ENCODE data around the gene ANK2.
A peak's percentile ranks its signal among the peaks of the same experiment; 100 is the strongest.

Gene ANK2

DNA sequence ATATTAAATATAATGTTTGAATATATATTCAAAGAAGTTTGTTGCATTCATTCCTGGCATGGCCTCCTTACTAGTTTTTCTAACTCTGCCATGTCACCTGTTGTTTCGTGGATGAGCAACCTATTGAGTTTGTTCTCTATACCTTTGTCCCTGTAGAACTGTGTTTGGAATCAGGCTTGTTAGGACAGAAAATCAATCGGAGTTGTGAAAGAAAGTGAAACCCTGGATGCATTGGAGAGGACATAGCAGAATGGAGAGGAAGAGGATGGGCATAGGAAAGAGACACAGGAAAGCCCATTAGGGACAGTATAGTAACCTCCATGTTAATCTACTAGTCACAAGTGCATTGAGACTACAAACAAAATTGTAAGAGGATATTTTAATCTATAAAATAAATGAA, 31.2 kb downstream of the ANK2 start:
- no peak overlapping the region for H3K4me3 ChIP-seq (ENCODE audit: insufficient read depth, low read depth, low read length)
- H3K36me3 ChIP-seq (ENCODE audit: control insufficient read depth, insufficient read depth, low read length), result no peaks in the 10 kb centered on the region
- WGBS, 2 experiments, result 95 to 96% methylated on average over 2 of the region's 2 CpGs
- H3K4me1 ChIP-seq (ENCODE audit: control insufficient read depth, insufficient read depth, low read length), result no peaks in the 10 kb centered on the region
- H3K27me3 ChIP-seq (ENCODE audit: control insufficient read depth, insufficient read depth, low read length, poor library complexity, severe bottlenecking), result no peaks in the 10 kb centered on the region
- H3K27ac ChIP-seq (ENCODE audit: insufficient read depth, low read depth, low read length, poor library complexity, severe bottlenecking), result no peak overlapping the region
- no peaks in the 10 kb centered on the region for H3K9me3 ChIP-seq (ENCODE audit: control insufficient read depth, low read length)

GRCh38 chr4:113083346-113083745, 33.9 kb downstream of the ANK2 start:
- Histone ChIP-seq H3K9me3 (ENCODE audit: control insufficient read depth, low read length) (no peaks in the 10 kb centered on the region), H3K4me3 (ENCODE audit: insufficient read depth, low read depth, low read length) (no peak overlapping the region), H3K27me3 (ENCODE audit: control insufficient read depth, insufficient read depth, low read length, poor library complexity, severe bottlenecking) (no peaks in the 10 kb centered on the region), H3K4me1 (ENCODE audit: control insufficient read depth, insufficient read depth, low read length) (no peaks in the 10 kb centered on the region), H3K27ac (ENCODE audit: insufficient read depth, low read depth, low read length, poor library complexity, severe bottlenecking) (no peak overlapping the region), H3K36me3 (ENCODE audit: control insufficient read depth, insufficient read depth, low read length) (no peaks in the 10 kb centered on the region)
- 84 to 87% methylated on average over 1 of the region's 1 CpG for WGBS, 2 experiments

GRCh38 chr4:113086172-113086695, 36.8 kb downstream of the ANK2 start:
- H3K9me3 ChIP-seq (ENCODE audit: control insufficient read depth, low read length), result no peaks in the 10 kb centered on the region
- H3K27ac ChIP-seq (ENCODE audit: insufficient read depth, low read depth, low read length, poor library complexity, severe bottlenecking), result no peak overlapping the region
- no peak overlapping the region for H3K4me3 ChIP-seq (ENCODE audit: insufficient read depth, low read depth, low read length)
- 82 to 83% methylated on average over 2 of the region's 2 CpGs for WGBS, 2 experiments
- H3K27me3 ChIP-seq (ENCODE audit: control insufficient read depth, insufficient read depth, low read length, poor library complexity, severe bottlenecking), result no peaks in the 10 kb centered on the region
- no peaks in the 10 kb centered on the region for H3K36me3 ChIP-seq (ENCODE audit: control insufficient read depth, insufficient read depth, low read length)
- no peaks in the 10 kb centered on the region for H3K4me1 ChIP-seq (ENCODE audit: control insufficient read depth, insufficient read depth, low read length)

GRCh38 chr4:113088050-113088449, 38.6 kb downstream of the ANK2 start:
- Histone ChIP-seq H3K27me3 (ENCODE audit: control insufficient read depth, insufficient read depth, low read length, poor library complexity, severe bottlenecking) (no peaks in the 10 kb centered on the region), H3K27ac (ENCODE audit: insufficient read depth, low read depth, low read length, poor library complexity, severe bottlenecking) (no peak overlapping the region), H3K9me3 (ENCODE audit: control insufficient read depth, low read length) (no peaks in the 10 kb centered on the region), H3K4me3 (ENCODE audit: insufficient read depth, low read depth, low read length) (no peak overlapping the region), H3K36me3 (ENCODE audit: control insufficient read depth, insufficient read depth, low read length) (no peaks in the 10 kb centered on the region), H3K4me1 (ENCODE audit: control insufficient read depth, insufficient read depth, low read length) (no peaks in the 10 kb centered on the region)
- 100% methylated on average over 1 of the region's 1 CpG for WGBS, 2 experiments

GRCh38 chr4:113090954-113091353, 41.5 kb downstream of the ANK2 start:
- H3K27me3 ChIP-seq (ENCODE audit: control insufficient read depth, insufficient read depth, low read length, poor library complexity, severe bottlenecking), result no peaks in the 10 kb centered on the region
- H3K27ac ChIP-seq (ENCODE audit: insufficient read depth, low read depth, low read length, poor library complexity, severe bottlenecking), result no peak overlapping the region
- H3K4me3 ChIP-seq (ENCODE audit: insufficient read depth, low read depth, low read length), result no peak overlapping the region
- no peaks in the 10 kb centered on the region for H3K36me3 ChIP-seq (ENCODE audit: control insufficient read depth, insufficient read depth, low read length)
- H3K9me3 ChIP-seq (ENCODE audit: control insufficient read depth, low read length), result no peaks in the 10 kb centered on the region
- H3K4me1 ChIP-seq (ENCODE audit: control insufficient read depth, insufficient read depth, low read length), result no peaks in the 10 kb centered on the region

DNA sequence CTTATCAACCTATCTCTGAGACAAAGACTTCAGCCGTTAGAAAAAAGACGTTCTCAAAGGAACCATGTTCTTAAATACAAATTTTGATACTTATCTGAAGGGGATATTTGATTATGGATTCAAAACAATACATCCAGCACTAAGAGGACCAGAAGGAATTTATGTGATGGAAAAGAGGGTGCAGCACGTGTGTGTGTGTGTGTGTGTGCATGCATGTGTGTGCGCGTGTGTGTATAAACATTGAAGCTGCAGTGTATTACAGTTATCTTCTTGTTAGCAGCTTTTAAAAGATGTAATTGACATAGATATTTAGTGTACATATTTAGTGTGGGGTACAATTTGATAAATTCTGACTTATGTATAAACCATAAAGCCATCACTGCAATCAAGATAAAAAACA, 44.9 kb downstream of the ANK2 start:
- H3K36me3 ChIP-seq (ENCODE audit: control insufficient read depth, insufficient read depth, low read length), result no peaks in the 10 kb centered on the region
- H3K4me1 ChIP-seq (ENCODE audit: control insufficient read depth, insufficient read depth, low read length), result no peaks in the 10 kb centered on the region
- no peaks in the 10 kb centered on the region for H3K9me3 ChIP-seq (ENCODE audit: control insufficient read depth, low read length)
- WGBS, 2 experiments, result 68 to 86% methylated on average over 4 to 5 of the region's 5 CpGs
- H3K4me3 ChIP-seq (ENCODE audit: insufficient read depth, low read depth, low read length), result no peak overlapping the region
- no peaks in the 10 kb centered on the region for H3K27me3 ChIP-seq (ENCODE audit: control insufficient read depth, insufficient read depth, low read length, poor library complexity, severe bottlenecking)
- no peak overlapping the region for H3K27ac ChIP-seq (ENCODE audit: insufficient read depth, low read depth, low read length, poor library complexity, severe bottlenecking)

DNA sequence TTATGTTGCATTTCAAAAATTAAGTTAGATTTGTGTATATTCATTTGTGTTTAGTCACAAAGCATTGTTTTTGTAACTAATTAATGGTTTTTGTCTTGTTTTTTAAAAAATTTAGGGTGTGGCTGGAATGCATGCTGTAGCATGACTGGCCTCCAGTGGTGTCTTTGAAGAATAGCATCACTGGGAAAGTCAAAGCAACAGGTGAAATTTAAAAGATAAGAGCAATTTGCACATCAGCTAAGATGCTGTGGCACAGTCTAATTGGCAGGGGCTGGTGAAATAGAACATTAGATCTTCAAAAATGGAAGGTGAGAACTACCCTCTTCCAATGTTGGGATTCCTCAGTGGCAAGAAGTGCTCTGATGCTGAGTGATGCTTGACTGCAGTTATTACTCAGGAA, 45.3 kb downstream of the ANK2 start:
- H3K4me1 ChIP-seq (ENCODE audit: control insufficient read depth, insufficient read depth, low read length), result no peaks in the 10 kb centered on the region
- no peaks in the 10 kb centered on the region for H3K36me3 ChIP-seq (ENCODE audit: control insufficient read depth, insufficient read depth, low read length)
- no peak overlapping the region for H3K27ac ChIP-seq (ENCODE audit: insufficient read depth, low read depth, low read length, poor library complexity, severe bottlenecking)
- H3K27me3 ChIP-seq (ENCODE audit: control insufficient read depth, insufficient read depth, low read length, poor library complexity, severe bottlenecking), result no peaks in the 10 kb centered on the region
- no peaks in the 10 kb centered on the region for H3K9me3 ChIP-seq (ENCODE audit: control insufficient read depth, low read length)
- H3K4me3 ChIP-seq (ENCODE audit: insufficient read depth, low read depth, low read length), result no peak overlapping the region

DNA sequence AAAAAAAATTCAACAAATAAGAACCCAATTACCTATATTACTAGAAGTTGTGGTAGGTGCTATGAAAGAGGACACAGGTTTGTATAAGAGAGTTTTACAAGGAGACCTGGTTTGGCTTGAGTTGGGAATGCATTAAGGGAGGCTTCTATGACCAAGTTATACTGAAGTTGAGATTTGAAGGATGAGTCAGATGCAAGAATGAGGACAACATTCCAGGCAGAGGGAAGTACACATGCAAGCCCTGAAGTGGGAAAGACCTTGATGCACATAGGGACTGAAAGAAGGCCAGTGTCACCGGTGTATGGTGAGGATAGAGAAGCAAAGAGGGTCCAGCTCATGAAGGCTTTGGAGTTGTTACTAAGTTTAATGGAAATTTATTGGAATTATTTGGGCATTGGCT, 52.2 kb downstream of the ANK2 start:
- WGBS, 2 experiments, result 94 to 100% methylated on average over 1 of the region's 1 CpG
- Histone ChIP-seq H3K27ac (ENCODE audit: insufficient read depth, low read depth, low read length, poor library complexity, severe bottlenecking) (no peak overlapping the region), H3K4me3 (ENCODE audit: insufficient read depth, low read depth, low read length) (no peak overlapping the region), H3K36me3 (ENCODE audit: control insufficient read depth, insufficient read depth, low read length) (no peaks in the 10 kb centered on the region), H3K4me1 (ENCODE audit: control insufficient read depth, insufficient read depth, low read length) (no peaks in the 10 kb centered on the region), H3K27me3 (ENCODE audit: control insufficient read depth, insufficient read depth, low read length, poor library complexity, severe bottlenecking) (no peaks in the 10 kb centered on the region), H3K9me3 (ENCODE audit: control insufficient read depth, low read length) (no peaks in the 10 kb centered on the region)

DNA sequence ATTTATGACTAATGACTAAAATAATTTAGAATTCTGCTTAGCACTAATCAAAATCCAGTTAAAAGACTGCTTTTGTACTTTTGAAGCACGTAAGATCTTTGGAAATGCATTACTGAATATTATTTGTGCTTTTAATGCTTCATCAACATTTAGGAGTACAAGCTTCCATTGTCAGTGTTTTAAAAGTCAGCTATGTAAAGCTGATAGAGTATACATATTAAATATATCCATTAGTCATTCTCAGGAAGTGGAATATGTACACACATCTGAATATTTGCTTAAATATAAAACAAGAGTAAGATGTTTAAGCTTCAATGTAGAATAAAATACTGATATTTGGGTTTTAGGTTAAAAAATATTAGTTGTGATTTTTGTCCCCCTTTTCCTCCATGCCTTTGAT, 54.1 kb downstream of the ANK2 start:
- Histone ChIP-seq H3K36me3 (ENCODE audit: control insufficient read depth, insufficient read depth, low read length) (no peaks in the 10 kb centered on the region), H3K27me3 (ENCODE audit: control insufficient read depth, insufficient read depth, low read length, poor library complexity, severe bottlenecking) (no peaks in the 10 kb centered on the region), H3K4me1 (ENCODE audit: control insufficient read depth, insufficient read depth, low read length) (no peaks in the 10 kb centered on the region), H3K4me3 (ENCODE audit: insufficient read depth, low read depth, low read length) (no peak overlapping the region), H3K27ac (ENCODE audit: insufficient read depth, low read depth, low read length, poor library complexity, severe bottlenecking) (no peak overlapping the region), H3K9me3 (ENCODE audit: control insufficient read depth, low read length) (no peaks in the 10 kb centered on the region)
- WGBS, 2 experiments, result 100% methylated on average over 1 of the region's 1 CpG; no CpG with 5 or more reads in 1 of the 2 experiments

GRCh38 chr4:113106108-113106507, 56.7 kb downstream of the ANK2 start:
- Histone ChIP-seq H3K4me3 (ENCODE audit: insufficient read depth, low read depth, low read length) (no peak overlapping the region), H3K4me1 (ENCODE audit: control insufficient read depth, insufficient read depth, low read length) (no peaks in the 10 kb centered on the region), H3K27ac (ENCODE audit: insufficient read depth, low read depth, low read length, poor library complexity, severe bottlenecking) (no peak overlapping the region), H3K9me3 (ENCODE audit: control insufficient read depth, low read length) (no peaks in the 10 kb centered on the region), H3K36me3 (ENCODE audit: control insufficient read depth, insufficient read depth, low read length) (no peaks in the 10 kb centered on the region), H3K27me3 (ENCODE audit: control insufficient read depth, insufficient read depth, low read length, poor library complexity, severe bottlenecking) (no peaks in the 10 kb centered on the region)

- Histone ChIP-seq H3K36me3 (ENCODE audit: control insufficient read depth, insufficient read depth, low read length) (no peaks in the 10 kb centered on the region), H3K9me3 (ENCODE audit: control insufficient read depth, low read length) (no peaks in the 10 kb centered on the region), H3K4me1 (ENCODE audit: control insufficient read depth, insufficient read depth, low read length) (peaks cover 13% of the 10 kb centered on the region), H3K27me3 (ENCODE audit: control insufficient read depth, insufficient read depth, low read length, poor library complexity, severe bottlenecking) (no peaks in the 10 kb centered on the region), H3K4me3 (ENCODE audit: insufficient read depth, low read depth, low read length) (no peak overlapping the region), H3K27ac (ENCODE audit: insufficient read depth, low read depth, low read length, poor library complexity, severe bottlenecking) (peak overlapping the region; percentile 6)
- 85 to 89% methylated on average over 4 of the region's 4 CpGs for WGBS, 2 experiments
Observed at GRCh38 chr4:113109106-113109718, 59.8 kb downstream of the ANK2 start.

All from ectodermal cell (in vitro differentiated cells).